SK-N-MC (cell line): Measurements from ENCODE around the gene YIPF5.

Experiments
- EZH2 ChIP-seq: fragments of 200-600 bp; sonication (generic); IDR thresholded peaks from one replicate; pipeline ENCODE4 v1.6.1; 2017; ENCODE audit warnings: antibody characterized with exemption
- FOXP2 ChIP-seq: optimal IDR thresholded peaks from 2 replicates; pipeline ENCODE3; 2011; ENCODE audit warnings: mild to moderate bottlenecking, moderate library complexity; ENCODE audit not compliant: insufficient read depth; ENCODE audit errors: extremely low read length, control extremely low read depth
- POLR2AphosphoS5 ChIP-seq: IDR thresholded peaks from 2 replicates; pipeline ENCODE4 v1.6.1; 2012; ENCODE audit warnings: mild to moderate bottlenecking, low read depth, low read length, borderline replicate concordance

DNA sequence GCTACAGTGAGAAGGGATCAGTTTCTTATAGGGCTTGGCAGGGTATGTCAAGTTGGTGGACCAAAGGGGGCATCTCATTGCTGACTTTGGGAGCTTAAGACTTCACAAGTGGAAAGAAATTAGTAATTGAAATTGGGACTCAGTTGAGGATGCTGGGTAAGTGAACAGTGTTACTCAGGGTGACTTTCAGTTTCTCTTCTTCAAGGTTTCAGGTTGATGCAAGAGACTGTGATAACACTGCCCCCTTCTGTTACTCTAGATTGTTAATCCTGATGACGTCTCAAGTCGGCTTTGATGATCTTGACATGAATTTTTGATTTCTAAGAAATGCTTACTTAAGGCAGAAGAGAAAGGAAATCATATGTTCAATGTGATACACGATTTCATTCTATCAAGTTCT, 21.5 kb upstream of the YIPF5 start:
- no peak for TF ChIP-seq EZH2
- no peak for TF ChIP-seq POLR2AphosphoS5
- no peak for TF ChIP-seq FOXP2
